ENCODE measurements around the gene GIMAP6. TPM values are rescaled to one million over a fixed set of nuclear protein-coding genes. Genes with fewer than 3 reads are reported as not detected.
"Not testable (repeated sequence)": the region's sequence is repeated elsewhere in the genome, so short reads cannot be mapped to it uniquely, and the experiment has no call there.

Gene GIMAP6
- total RNA-seq, 4 donors from 2014 or later = 14.4 to 68.8 (median 29.4) TPM

DNA sequence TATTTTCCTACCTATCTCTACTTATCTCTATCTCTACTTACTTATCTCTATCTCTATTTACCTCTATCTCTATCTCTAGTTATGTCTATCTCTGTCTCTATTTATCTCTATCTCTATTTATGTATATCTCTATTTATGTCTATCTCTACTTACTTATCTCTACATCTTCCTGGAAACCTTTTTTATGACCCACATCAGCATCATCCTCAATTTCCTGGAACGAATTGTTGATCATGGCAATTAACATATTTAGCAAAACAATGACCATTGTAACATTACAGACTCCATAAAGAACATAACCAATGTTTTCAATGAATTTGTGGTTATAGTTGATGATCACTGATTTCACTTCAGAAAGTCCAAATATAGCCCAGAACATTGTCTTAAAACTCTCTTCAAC is 18.3 kb downstream of the GIMAP6 start:
- H3K9me3 ChIP-seq = no peaks in the 10 kb centered on the region
- no peaks in the 10 kb centered on the region for H3K4me1 ChIP-seq
- no peak overlapping the region for H3K27ac ChIP-seq
- no peaks in the 10 kb centered on the region for H3K27me3 ChIP-seq
- WGBS, 2 donors = 63 to 66% methylated on average over 1 of the region's 1 CpG
- H3K36me3 ChIP-seq = no peaks in the 10 kb centered on the region
- TF ChIP-seq, protein P1, sequence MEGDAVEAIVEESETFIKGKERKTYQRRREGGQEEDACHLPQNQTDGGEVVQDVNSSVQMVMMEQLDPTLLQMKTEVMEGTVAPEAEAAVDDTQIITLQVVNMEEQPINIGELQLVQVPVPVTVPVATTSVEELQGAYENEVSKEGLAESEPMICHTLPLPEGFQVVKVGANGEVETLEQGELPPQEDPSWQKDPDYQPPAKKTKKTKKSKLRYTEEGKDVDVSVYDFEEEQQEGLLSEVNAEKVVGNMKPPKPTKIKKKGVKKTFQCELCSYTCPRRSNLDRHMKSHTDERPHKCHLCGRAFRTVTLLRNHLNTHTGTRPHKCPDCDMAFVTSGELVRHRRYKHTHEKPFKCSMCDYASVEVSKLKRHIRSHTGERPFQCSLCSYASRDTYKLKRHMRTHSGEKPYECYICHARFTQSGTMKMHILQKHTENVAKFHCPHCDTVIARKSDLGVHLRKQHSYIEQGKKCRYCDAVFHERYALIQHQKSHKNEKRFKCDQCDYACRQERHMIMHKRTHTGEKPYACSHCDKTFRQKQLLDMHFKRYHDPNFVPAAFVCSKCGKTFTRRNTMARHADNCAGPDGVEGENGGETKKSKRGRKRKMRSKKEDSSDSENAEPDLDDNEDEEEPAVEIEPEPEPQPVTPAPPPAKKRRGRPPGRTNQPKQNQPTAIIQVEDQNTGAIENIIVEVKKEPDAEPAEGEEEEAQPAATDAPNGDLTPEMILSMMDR (IDR thresholded peaks at IDR 0.05) = no peak
- no peak overlapping the region for H3K4me3 ChIP-seq
- no peak for DNase-seq (ENCODE audit: low spot score in 2 of 2)

DNA sequence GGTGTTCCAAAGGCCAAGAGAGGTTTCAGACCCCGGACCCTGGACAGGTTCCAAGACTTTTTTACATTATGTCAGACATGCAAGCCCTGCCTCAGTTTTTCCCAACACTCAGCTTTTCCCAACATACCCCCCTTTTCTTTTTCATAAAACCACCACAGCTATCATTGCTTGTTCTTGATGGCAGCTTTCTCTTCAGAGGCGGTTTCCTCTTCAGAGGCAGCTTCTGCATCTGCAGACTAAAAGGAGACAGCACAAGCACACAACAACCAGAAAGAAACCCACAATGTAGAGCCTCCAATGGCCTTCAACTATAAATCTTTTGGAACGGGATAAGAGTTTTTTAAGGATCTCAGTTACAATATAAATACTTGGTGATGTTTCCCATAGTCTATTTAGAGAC is 19.3 kb downstream of the GIMAP6 start:
- Histone ChIP-seq H3K4me1 (no peaks in the 10 kb centered on the region), H3K27me3 (no peaks in the 10 kb centered on the region), H3K36me3 (no peaks in the 10 kb centered on the region), H3K4me3 (no peak overlapping the region), H3K9me3 (no peaks in the 10 kb centered on the region), H3K27ac (no peak overlapping the region)
- WGBS, 2 donors = 79 to 80% methylated on average over 3 of the region's 3 CpGs
- TF ChIP-seq EP300 (IDR thresholded peaks at IDR 0.05) (no peak), POLR2A (IDR thresholded peaks at IDR 0.05) (no peak)
- TF ChIP-seq, protein P1 (IDR thresholded peaks at IDR 0.05) = no peak
- DNase-seq (ENCODE audit: low spot score in 2 of 2) = no peak

DNA sequence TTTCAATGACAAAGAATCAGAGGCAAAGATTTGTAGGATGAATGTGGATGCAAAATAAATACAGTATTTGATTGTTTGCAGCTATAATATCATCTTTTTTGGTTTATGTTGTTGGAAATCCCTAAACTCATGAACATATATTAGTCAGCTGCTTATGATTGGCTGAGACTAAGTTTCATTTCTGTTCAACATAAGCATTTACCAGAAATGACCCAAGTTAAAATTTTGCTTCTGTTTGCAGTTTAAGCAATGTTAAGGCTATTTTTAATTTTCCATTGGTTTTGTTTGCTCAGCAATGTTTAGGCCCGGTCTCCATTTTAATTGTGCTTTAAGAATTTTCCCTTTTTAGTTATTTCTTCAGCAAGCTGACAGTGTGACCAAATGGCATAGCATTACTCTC is 22.0 kb downstream of the GIMAP6 start:
- H3K27me3 ChIP-seq = no peaks in the 10 kb centered on the region
- H3K27ac ChIP-seq = no peak overlapping the region
- no peaks in the 10 kb centered on the region for H3K9me3 ChIP-seq
- H3K4me1 ChIP-seq = no peaks in the 10 kb centered on the region
- TF ChIP-seq POLR2A (IDR thresholded peaks at IDR 0.05) = no peak
- no peak for TF ChIP-seq EP300 (IDR thresholded peaks at IDR 0.05)
- TF ChIP-seq, protein P1 (IDR thresholded peaks at IDR 0.05) = no peak
- DNase-seq (ENCODE audit: low spot score in 2 of 2) = no peak
- H3K4me3 ChIP-seq = no peak overlapping the region
- no peaks in the 10 kb centered on the region for H3K36me3 ChIP-seq
- WGBS, 2 donors = 67 to 69% methylated on average over 1 of the region's 1 CpG

DNA sequence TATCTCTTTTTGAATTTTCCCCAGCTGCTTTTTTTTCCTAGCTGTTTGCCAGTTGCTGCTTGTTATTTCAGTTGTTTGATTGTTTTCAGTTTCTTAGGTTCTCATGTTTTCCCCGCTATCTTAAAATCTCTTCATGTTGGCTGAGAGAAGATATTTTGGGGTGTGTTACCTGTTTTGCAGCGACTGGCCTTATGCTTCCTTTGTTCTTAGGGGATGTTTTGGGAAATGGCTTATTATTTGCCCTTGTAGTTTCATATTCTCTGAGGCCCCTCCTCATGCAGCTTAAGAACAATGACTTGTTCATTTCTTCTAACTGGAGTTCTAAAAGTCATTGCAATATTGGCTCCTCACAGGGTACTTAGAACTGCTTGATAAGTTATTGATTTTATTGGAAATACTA is 28.6 kb downstream of the GIMAP6 start:
- H3K36me3 ChIP-seq; H3K4me3 ChIP-seq; H3K4me1 ChIP-seq; DNase-seq (ENCODE audit: low spot score in 2 of 2); H3K27me3 ChIP-seq; H3K9me3 ChIP-seq; H3K27ac ChIP-seq: not testable (repeated sequence)
- 66 to 71% methylated on average over 2 of the region's 2 CpGs for WGBS, 2 donors

DNA sequence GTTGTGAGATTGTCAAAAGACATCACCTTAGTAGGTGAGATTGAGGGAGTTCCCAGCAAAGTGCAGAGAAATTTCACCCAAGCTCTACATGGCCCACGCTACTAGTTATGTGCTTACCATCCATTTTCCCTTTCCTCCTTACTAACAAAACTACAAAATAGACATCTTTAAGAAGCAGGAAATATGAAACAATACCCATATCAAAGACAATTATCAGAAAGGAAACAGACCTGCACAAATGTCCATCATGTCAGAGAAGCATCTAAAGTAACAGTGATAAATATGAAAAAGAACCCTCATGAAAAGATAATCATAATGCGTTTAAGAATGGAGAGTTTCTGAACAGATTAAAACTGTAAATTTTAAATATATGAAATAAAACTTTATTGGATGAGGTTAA is 36.8 kb downstream of the GIMAP6 start:
- no peak overlapping the region for H3K4me3 ChIP-seq
- no peaks in the 10 kb centered on the region for H3K27me3 ChIP-seq
- DNase-seq (ENCODE audit: low spot score in 2 of 2) = no peak
- TF ChIP-seq POLR2A (IDR thresholded peaks at IDR 0.05) = no peak
- no peak for TF ChIP-seq EP300 (IDR thresholded peaks at IDR 0.05)
- TF ChIP-seq, protein P1 (IDR thresholded peaks at IDR 0.05) = no peak
- 34 to 37% methylated on average over 2 of the region's 2 CpGs for WGBS, 2 donors
- H3K4me1 ChIP-seq = no peaks in the 10 kb centered on the region
- peaks cover 0 to 39% (median 2%) of the 10 kb centered on the region in 4 donors for H3K9me3 ChIP-seq
- H3K36me3 ChIP-seq = no peaks in the 10 kb centered on the region
- no peak overlapping the region for H3K27ac ChIP-seq

DNA sequence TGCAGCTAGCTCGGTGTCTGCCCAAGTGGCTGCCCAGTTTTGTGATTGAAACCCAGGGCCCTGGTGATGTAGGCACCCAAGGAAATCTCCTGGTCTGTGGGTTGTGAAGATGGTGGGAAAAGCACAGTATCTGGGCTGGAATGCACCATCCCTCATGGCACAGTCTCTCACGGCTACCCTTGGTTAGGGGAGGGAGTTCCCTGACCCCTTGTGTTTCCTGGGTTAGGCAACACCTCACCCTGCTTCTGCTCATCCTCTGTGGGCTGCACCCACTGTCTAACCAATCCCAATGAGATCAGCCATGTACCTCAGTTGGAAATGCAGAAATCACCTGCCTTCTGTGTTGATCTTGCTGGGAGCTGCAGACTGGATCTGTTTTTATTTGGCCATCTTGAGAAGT is 37.4 kb downstream of the GIMAP6 start:
- Histone ChIP-seq H3K4me1 (no peaks in the 10 kb centered on the region), H3K27ac (no peak overlapping the region), H3K4me3 (no peak overlapping the region), H3K36me3 (no peaks in the 10 kb centered on the region), H3K27me3 (no peaks in the 10 kb centered on the region), H3K9me3 (peaks cover 0 to 39% (median 2%) of the 10 kb centered on the region in 4 donors)
- WGBS, 2 donors = 70 to 90% methylated on average over 2 of the region's 2 CpGs
- TF ChIP-seq, protein P1 (IDR thresholded peaks at IDR 0.05) = no peak
- no peak for TF ChIP-seq POLR2A (IDR thresholded peaks at IDR 0.05)
- no peak for TF ChIP-seq EP300 (IDR thresholded peaks at IDR 0.05)
- DNase-seq (ENCODE audit: low spot score in 2 of 2) = no peak

Data from tibial nerve (tissue), 4 donors.